Gastrocnemius medialis (tissue), 4 donors: ENCODE measurements around the gene LNX2. TPM values are rescaled to one million over a fixed set of nuclear protein-coding genes. Genes with fewer than 3 reads are reported as not detected.
"Not testable (repeated sequence)": the region's sequence is repeated elsewhere in the genome, so short reads cannot be mapped to it uniquely, and the experiment has no call there.

Experiments
- ATAC-seq, 2 donors: fragments of 150-250 bp; one replicate each; pipeline ENCODE4 v1.9.1; 2016
- DNase-seq, 2 donors: peaks; one replicate each; pipeline ENCODE4 v3.0.0-alpha.2; 2019
- H3K27ac ChIP-seq, 4 donors: fragments of 200-600 bp; sonication (generic); 1 replicate in 1 of 4; 2 replicates in 3 of 4; pipeline ENCODE4 v1.5.1; 2016 to 2018; ENCODE audit warnings: mild to moderate bottlenecking in 2 of 4, moderate library complexity in 1 of 4
- H3K27me3 ChIP-seq, 3 donors: fragments of 200-600 bp; sonication (generic) in 2 of 3; 1 replicate in 1 of 3; 2 replicates in 2 of 3; pipeline versions ENCODE4 v1.5.1 to v1.6.0; 2016 to 2019; ENCODE audit warnings: mild to moderate bottlenecking in 1 of 3, moderate library complexity in 1 of 3
- H3K36me3 ChIP-seq, 2 donors: fragments of 200-600 bp; sonication (generic) in 1 of 2; one replicate each; pipeline ENCODE4 v1.5.1; 2017 to 2018
- H3K4me1 ChIP-seq, 2 donors: fragments of 200-600 bp; sonication (generic) in 1 of 2; one replicate each; pipeline ENCODE4 v1.5.1; 2016 to 2017; ENCODE audit warnings: mild to moderate bottlenecking in 2 of 2
- H3K4me3 ChIP-seq, 4 donors: fragments of 200-600 bp; sonication (generic) in 3 of 4; 1 replicate in 1 of 4; 2 replicates in 3 of 4; pipeline ENCODE4 v1.5.1; 2016 to 2019; ENCODE audit warnings: mild to moderate bottlenecking in 2 of 4
- H3K9me3 ChIP-seq, 3 donors: fragments of 200-600 bp; sonication (generic) in 2 of 3; 1 replicate in 1 of 3; 2 replicates in 2 of 3; pipeline ENCODE4 v1.5.1; 2016 to 2019
- CTCF ChIP-seq, 5 experiments: fragments of 450-650 bp in 3 of 5; fragments of 200-600 bp in 2 of 5; sonication (generic) in 2 of 5; IDR thresholded peaks in 4 of 5; conservative IDR thresholded peaks in 1 of 5; 1 replicate in 4 of 5; 2 replicates in 1 of 5; pipeline ENCODE4 v1.5.1; 2016 to 2019; ENCODE audit warnings: antibody characterized with exemption in 5 of 5, mild to moderate bottlenecking in 3 of 5, moderate library complexity in 3 of 5
- POLR2A ChIP-seq, 2 donors: fragments of 450-650 bp; IDR thresholded peaks; one replicate each; pipeline ENCODE4 v1.6.1; 2017; ENCODE audit warnings: antibody characterized with exemption in 2 of 2, mild to moderate bottlenecking in 2 of 2, moderate library complexity in 2 of 2
- in situ Hi-C, 4 donors: fragments of 200-750 bp; cut with MboI; loops; one replicate each; pipeline versions ENCODE4 v1.15.0 to v1.8.0; 2017; ENCODE audit warnings: low sequenced_read_pairs in 4 of 4
- intact Hi-C: fragments of 100-400 bp; cut with DNase I; formaldehyde crosslinking; loops from one replicate; pipeline ENCODE4 v1.15.1; 2023; ENCODE audit warnings: low total_unique reads
- total RNA-seq, 4 donors: library from RNA; depleted of rRNA; stranded (reverse); fragments of >200 nt; gene quantifications; one replicate each; pipeline versions ENCODE4 v1.1.0 to v1.2.3, GENCODE V29; 2016

Gene LNX2
- total RNA-seq, 4 donors from 2014 or later, result 5.0 to 7.1 (median 6.2) TPM

DNA sequence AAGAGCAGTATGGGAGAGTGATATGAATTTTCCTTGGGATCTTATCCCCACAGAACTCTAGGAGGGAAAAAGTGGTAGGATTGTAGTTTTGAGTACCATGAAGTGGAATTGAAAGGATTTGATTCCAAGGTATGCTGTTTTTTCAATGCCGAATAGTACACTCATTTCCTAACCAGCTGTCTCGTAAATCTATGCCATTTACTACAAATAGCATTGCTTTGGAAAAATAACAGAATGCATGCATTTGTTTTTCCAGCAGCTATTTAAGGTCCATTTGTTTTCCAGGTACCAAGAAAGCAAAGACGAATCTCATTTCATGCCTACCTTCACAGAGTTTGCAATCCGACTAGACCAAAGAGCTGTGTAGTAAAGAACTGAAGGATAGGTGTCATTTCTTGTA lies 11.9 kb upstream of the LNX2 start:
- TF ChIP-seq CTCF (IDR thresholded peaks at IDR 0.05 in 4 of 5, conservative IDR thresholded peaks at IDR 0.05 in 1 of 5) (no peak), POLR2A (IDR thresholded peaks at IDR 0.05) (no peak)
- H3K9me3 ChIP-seq, result no peaks in the 10 kb centered on the region
- in situ Hi-C loops, result no loop called here
- no peak overlapping the region for H3K27ac ChIP-seq
- ATAC-seq (no peak), DNase-seq (no peak)
- no peaks in the 10 kb centered on the region for H3K36me3 ChIP-seq
- no peak overlapping the region for H3K4me3 ChIP-seq
- H3K4me1 ChIP-seq, result peaks cover 0 to 8% of the 10 kb centered on the region in 2 donors
- intact Hi-C loops, result no loop called here
- H3K27me3 ChIP-seq, result no peaks in the 10 kb centered on the region

GRCh38 chr13:27631665-27632064 lies 11.3 kb upstream of the LNX2 start:
- Histone ChIP-seq H3K4me3 (no peak overlapping the region), H3K36me3 (no peaks in the 10 kb centered on the region), H3K4me1 (peaks cover 0 to 8% of the 10 kb centered on the region in 2 donors), H3K27ac (no peak overlapping the region), H3K27me3 (no peaks in the 10 kb centered on the region), H3K9me3 (no peaks in the 10 kb centered on the region)
- ATAC-seq (no peak), DNase-seq (no peak)
- intact Hi-C loops, result no loop called here
- in situ Hi-C loops, result no loop called here
- TF ChIP-seq POLR2A (IDR thresholded peaks at IDR 0.05) (no peak), CTCF (IDR thresholded peaks at IDR 0.05 in 4 of 5, conservative IDR thresholded peaks at IDR 0.05 in 1 of 5) (no peak)

GRCh38 chr13:27631156-27631555 lies 10.8 kb upstream of the LNX2 start:
- intact Hi-C loops, result no loop called here
- no peak for ATAC-seq
- in situ Hi-C loops, result no loop called here
- Histone ChIP-seq H3K4me3 (no peak overlapping the region), H3K9me3 (no peaks in the 10 kb centered on the region), H3K27me3 (no peaks in the 10 kb centered on the region), H3K4me1 (peaks cover 0 to 8% of the 10 kb centered on the region in 2 donors), H3K27ac (no peak overlapping the region), H3K36me3 (no peaks in the 10 kb centered on the region)
- TF ChIP-seq CTCF (IDR thresholded peaks at IDR 0.05 in 4 of 5, conservative IDR thresholded peaks at IDR 0.05 in 1 of 5), result no peak
- TF ChIP-seq POLR2A (IDR thresholded peaks at IDR 0.05), result no peak
- DNase-seq, result no peak

DNA sequence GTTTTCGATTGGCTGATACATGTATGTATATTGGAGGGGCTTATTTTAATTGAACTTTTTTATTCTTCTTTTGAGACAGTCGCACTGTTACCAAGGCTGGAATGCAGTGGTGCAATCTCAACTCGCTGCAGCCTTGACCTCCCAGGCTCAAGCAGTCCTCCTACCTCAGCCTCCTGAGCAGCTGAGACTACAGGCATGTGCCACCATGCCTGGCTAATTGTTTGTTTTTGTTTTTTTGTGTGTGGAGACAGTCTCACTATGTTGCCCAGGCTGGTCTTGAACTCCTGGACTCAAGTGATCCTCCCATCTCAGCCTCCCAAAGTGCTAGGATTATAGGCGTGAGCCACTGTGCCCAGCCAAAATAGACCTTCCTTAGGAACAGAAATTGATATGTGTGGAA lies 8.4 kb upstream of the LNX2 start:
- H3K27me3 ChIP-seq, H3K4me3 ChIP-seq, H3K9me3 ChIP-seq, H3K27ac ChIP-seq, H3K4me1 ChIP-seq, DNase-seq, H3K36me3 ChIP-seq, ATAC-seq, in situ Hi-C loops: not testable (repeated sequence)
- intact Hi-C loops, result loop anchor here (10.0 kb wide), 1 partner anchor 454 kb away; the partner anchor contains the start of gene USP12

- peaks cover 0 to 9% of the 10 kb centered on the region in 2 donors for H3K36me3 ChIP-seq
- H3K4me3 ChIP-seq, result no peak overlapping the region
- ATAC-seq (no peak), DNase-seq (no peak)
- H3K9me3 ChIP-seq, result no peaks in the 10 kb centered on the region
- in situ Hi-C loops, result no loop called here
- no peaks in the 10 kb centered on the region for H3K27me3 ChIP-seq
- intact Hi-C loops, result loop anchor here (10.0 kb wide), 1 partner anchor 453 kb away; the partner anchor contains the start of gene USP12
- no peak overlapping the region for H3K27ac ChIP-seq
- TF ChIP-seq POLR2A (IDR thresholded peaks at IDR 0.05) (no peak), CTCF (IDR thresholded peaks at IDR 0.05 in 4 of 5, conservative IDR thresholded peaks at IDR 0.05 in 1 of 5) (no peak)
- peaks cover under 1 to 9% of the 10 kb centered on the region in 2 donors for H3K4me1 ChIP-seq
Observed at GRCh38 chr13:27628081-27628480, 7.8 kb upstream of the LNX2 start.
